HCT116 (cell line): Measurements from ENCODE around the gene LPAR5. TPM values are rescaled to one million over a fixed set of nuclear protein-coding genes. Genes with fewer than 3 reads are reported as not detected.

Experiments used
- ATAC-seq: fragments of 200-7000 bp; cut with Tn5 transposase; 2 replicates; pipeline ENCODE4 v1.9.1; 2020; ENCODE audit warnings: mild to moderate bottlenecking, moderate library complexity
- BruUV-seq: library from RNA; stranded (reverse); fragments of 400-500 nt; replicated peaks from 2 replicates; lab custom pipeline; 2021; lab: Mats Ljungman, UMichigan
- CTCF ChIA-PET: fragments of 300-600 bp; sonication (Branson Sonifier 250); formaldehyde crosslinking; loops from one replicate; lab custom pipeline; 2021; ENCODE audit warnings: antibody characterized with exemption; lab: Charles Lee
- POLR2A ChIA-PET: fragments of 300-600, 350-600 bp; sonication (Branson Sonifier 250); formaldehyde crosslinking; loops from one replicate; lab custom pipeline; 2021; ENCODE audit warnings: antibody characterized with exemption; lab: Charles Lee
- RAD21 ChIA-PET, 2 experiments: fragments of 300-600 bp; sonication (Branson Sonifier 250); formaldehyde crosslinking; loops; one replicate each; lab custom pipeline; 2023; ENCODE audit warnings: low total read pairs in 2 of 2; ENCODE audit not compliant: uncharacterized antibody in 2 of 2, unreplicated experiment in 2 of 2, low non-redundant PET in 1 of 2; lab: Charles Lee
- DNase-seq: peaks from one replicate; pipeline ENCODE4 v3.0.0-alpha.2; 2010; ENCODE audit warnings: low read depth, low spot score
- H2AFZ ChIP-seq: fragments of 200-600 bp; shearing (Covaris generic), sonication (generic); 2 replicates; pipeline ENCODE4 v1.6.1; 2017; ENCODE audit warnings: low read depth, mixed run types, mixed read lengths, antibody characterized with exemption, low read length; ENCODE audit not compliant: poor library complexity, severe bottlenecking
- H3K27ac ChIP-seq: 2 replicates; pipeline ENCODE4 v1.5.1; 2012; ENCODE audit warnings: low read depth, low read length
- H3K27me3 ChIP-seq: fragments of 200-600 bp; sonication (generic); 2 replicates; pipeline ENCODE4 v1.6.1; 2016; ENCODE audit warnings: mixed run types, low read length, mixed read lengths; ENCODE audit not compliant: insufficient read depth
- H3K36me3 ChIP-seq, 2 experiments: fragments of 200-500 bp in 1 of 2; fragments of 200-600 bp in 1 of 2; sonication (Bioruptor generic) in 1 of 2; sonication (generic) in 1 of 2; 2 replicates each; pipeline versions ENCODE4 v1.5.1 to v1.6.1; 2014 to 2016; ENCODE audit warnings: low read length in 2 of 2, inconsistent platforms in 1 of 2, mixed read lengths in 1 of 2, mixed run types in 1 of 2; ENCODE audit not compliant: insufficient read depth in 2 of 2, control insufficient read depth in 1 of 2
- H3K4me1 ChIP-seq, 2 experiments: fragments of 200-600 bp in 1 of 2; sonication (generic) in 1 of 2; 2 replicates each; pipeline versions ENCODE4 v1.5.1 to v1.6.1; 2012 to 2017; ENCODE audit warnings: low read length in 2 of 2, inconsistent platforms in 1 of 2, mild to moderate bottlenecking in 1 of 2, mixed read lengths in 1 of 2, mixed run types in 1 of 2, moderate library complexity in 1 of 2; ENCODE audit not compliant: insufficient read depth in 2 of 2, control insufficient read depth in 1 of 2
- H3K4me2 ChIP-seq: fragments of 200-600 bp; sonication (generic); 2 replicates; pipeline ENCODE4 v1.6.1; 2017; ENCODE audit warnings: mixed run types, low read length, mixed read lengths
- H3K4me3 ChIP-seq, 2 experiments: fragments of 200-600 bp in 1 of 2; sonication (generic) in 1 of 2; replicated peaks in 1 of 2; 2 replicates each; pipeline ENCODE4 v1.5.1; 2011 to 2016; ENCODE audit warnings: low read length in 2 of 2, control low read depth in 1 of 2, low read depth in 1 of 2, mild to moderate bottlenecking in 1 of 2, mixed read lengths in 1 of 2, mixed run types in 1 of 2
- H3K79me2 ChIP-seq: fragments of 200-600 bp; sonication (generic); 2 replicates; pipeline ENCODE4 v1.6.1; 2017; ENCODE audit warnings: mild to moderate bottlenecking, mixed run types, low read length, moderate library complexity, mixed read lengths; ENCODE audit not compliant: insufficient read depth
- H3K9ac ChIP-seq: fragments of 200-600 bp; sonication (generic); 2 replicates; pipeline ENCODE4 v1.6.1; 2016; ENCODE audit warnings: low read length, mixed read lengths
- H3K9me2 ChIP-seq: fragments of 200-600 bp; sonication (generic), shearing (Covaris generic); 2 replicates; pipeline ENCODE4 v1.6.1; 2017; ENCODE audit warnings: mixed run types, mild to moderate bottlenecking, moderate library complexity; ENCODE audit not compliant: insufficient read depth
- H3K9me3 ChIP-seq, 2 experiments: fragments of 200-500 bp in 1 of 2; fragments of 200-600 bp in 1 of 2; sonication (Bioruptor generic) in 1 of 2; sonication (generic) in 1 of 2; 2 replicates each; pipeline ENCODE4 v1.6.1; 2014 to 2017; ENCODE audit warnings: low read length in 2 of 2, mixed read lengths in 2 of 2, inconsistent platforms in 1 of 2, low read depth in 1 of 2, mild to moderate bottlenecking in 1 of 2, mixed run types in 1 of 2, moderate library complexity in 1 of 2; ENCODE audit not compliant: control insufficient read depth in 1 of 2, insufficient read depth in 1 of 2
- H4K20me1 ChIP-seq: fragments of 200-600 bp; sonication (generic), shearing (Covaris generic); 2 replicates; pipeline ENCODE4 v1.6.1; 2017; ENCODE audit warnings: mixed run types, mild to moderate bottlenecking, moderate library complexity; ENCODE audit not compliant: insufficient read depth
- CBX3 ChIP-seq: IDR thresholded peaks from 2 replicates; pipeline ENCODE4 v1.6.1; 2012; ENCODE audit warnings: low read depth
- CEBPB ChIP-seq: IDR thresholded peaks from 2 replicates; pipeline ENCODE4 v1.6.1; 2012; ENCODE audit warnings: low read depth
- EGR1 ChIP-seq: IDR thresholded peaks from 2 replicates; pipeline ENCODE4 v1.6.1; 2012; ENCODE audit warnings: low read depth
- EZH2phosphoT487 ChIP-seq: fragments of 200-600 bp; IDR thresholded peaks from 2 replicates; pipeline ENCODE4 v1.6.1; 2018; ENCODE audit warnings: antibody characterized with exemption, borderline replicate concordance
- FOSL1 ChIP-seq: IDR thresholded peaks from 2 replicates; pipeline ENCODE4 v1.6.1; 2012; ENCODE audit warnings: low read depth
- JUND ChIP-seq: IDR thresholded peaks from 2 replicates; pipeline ENCODE4 v1.6.1; 2012
- POLR2A ChIP-seq: IDR thresholded peaks from 2 replicates; pipeline ENCODE4 v1.7.0; 2011; ENCODE audit warnings: borderline replicate concordance; ENCODE audit not compliant: insufficient read depth, insufficient read length; ENCODE audit errors: extremely low read depth
- RAD21 ChIP-seq: IDR thresholded peaks from 2 replicates; pipeline ENCODE4 v1.6.1; 2012; ENCODE audit warnings: low read depth, mild to moderate bottlenecking
- SIN3A ChIP-seq: IDR thresholded peaks from 2 replicates; pipeline ENCODE4 v1.6.1; 2012; ENCODE audit warnings: low read depth
- SP1 ChIP-seq: IDR thresholded peaks from 2 replicates; pipeline ENCODE4 v1.6.1; 2012; ENCODE audit warnings: low read depth
- SRF ChIP-seq: IDR thresholded peaks from 2 replicates; pipeline ENCODE4 v1.6.1; 2012; ENCODE audit warnings: low read depth
- ZFX ChIP-seq: fragments of 450-650 bp; IDR thresholded peaks from 2 replicates; pipeline ENCODE4 v1.6.1; 2017
- ZNF274 ChIP-seq: fragments of 200-500 bp; sonication (Bioruptor generic); IDR thresholded peaks from 2 replicates; pipeline ENCODE4 v1.6.1; 2014; ENCODE audit warnings: mild to moderate bottlenecking, low read depth, low read length, inconsistent platforms
- intact Hi-C: fragments of 100-400 bp; cut with micrococcal nuclease; formaldehyde crosslinking; loops from 2 replicates; pipeline ENCODE4 v1.10.0; 2022
- total RNA-seq: library from RNA; stranded (reverse); gene quantifications from one replicate; pipeline ENCODE4 v1.2.1, GENCODE V29; 2021; ENCODE audit not compliant: unreplicated experiment
- TF ChIP-seq, protein P1 (sequence below): IDR thresholded peaks from 2 replicates; pipeline ENCODE4 v1.6.1; 2012
- TF ChIP-seq, protein P2 (sequence below): IDR thresholded peaks from 2 replicates; pipeline ENCODE4 v1.6.1; 2011; ENCODE audit warnings: mild to moderate bottlenecking, low read length, moderate library complexity; ENCODE audit not compliant: insufficient replicate concordance; ENCODE audit errors: extremely low read depth
- TF ChIP-seq, protein P3 (sequence below), 3 experiments: fragments of 200-600 bp in 1 of 3; sonication (generic) in 1 of 3; IDR thresholded peaks in 2 of 3; conservative IDR thresholded peaks in 1 of 3; 2 replicates each; pipeline ENCODE4 v1.5.1; 2012 to 2017; ENCODE audit warnings: low read depth in 2 of 3, low read length in 2 of 3, antibody characterized with exemption in 1 of 3, borderline replicate concordance in 1 of 3, control low read depth in 1 of 3, mild to moderate bottlenecking in 1 of 3, mixed read lengths in 1 of 3, mixed run types in 1 of 3, moderate library complexity in 1 of 3; ENCODE audit not compliant: insufficient read depth in 1 of 3

Gene LPAR5
- total RNA-seq, 1 experiment from 2014 or later = 5.2 TPM

DNA sequence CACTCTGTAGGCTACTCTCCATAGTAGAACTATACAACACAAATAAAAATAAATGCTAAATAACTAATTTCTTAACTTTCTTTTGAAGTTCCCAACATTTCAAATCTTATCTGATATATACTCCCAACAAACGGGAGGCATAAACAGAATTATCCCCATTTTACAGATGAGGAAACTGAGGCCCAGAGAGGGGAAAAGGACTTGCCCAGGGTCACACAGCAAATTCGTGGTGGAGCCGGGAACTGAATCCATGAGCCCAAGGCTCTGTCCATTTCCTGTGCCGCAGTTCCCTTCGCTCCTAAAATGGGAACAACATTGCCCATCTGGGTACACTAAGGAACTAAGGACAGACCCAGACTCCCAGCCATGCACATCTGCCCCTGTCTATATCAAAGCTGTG is 41.2 kb upstream of the LPAR5 start:
- Histone ChIP-seq H3K27ac (no peak overlapping the region), H3K36me3 (peaks cover 58 to 85% of the 10 kb centered on the region in 2 experiments; a peak in 3 of 4 replicates), H3K79me2 (peaks cover 71% of the 10 kb centered on the region), H3K9ac (no peak overlapping the region), H4K20me1 (0 out of 2 replicates have a peak, but pooled peaks cover 2% of the 10 kb centered on the region)
- RAD21 ChIA-PET = no interaction called here
- no peak for TF ChIP-seq POLR2A
- TF ChIP-seq ZNF274 = no peak
- TF ChIP-seq SIN3A = no peak
- TF ChIP-seq, protein P1, sequence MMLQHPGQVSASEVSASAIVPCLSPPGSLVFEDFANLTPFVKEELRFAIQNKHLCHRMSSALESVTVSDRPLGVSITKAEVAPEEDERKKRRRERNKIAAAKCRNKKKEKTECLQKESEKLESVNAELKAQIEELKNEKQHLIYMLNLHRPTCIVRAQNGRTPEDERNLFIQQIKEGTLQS = no peak
- TF ChIP-seq CBX3 = no peak
- no peak for TF ChIP-seq SP1
- TF ChIP-seq CEBPB = no peak
- TF ChIP-seq, protein P2, sequence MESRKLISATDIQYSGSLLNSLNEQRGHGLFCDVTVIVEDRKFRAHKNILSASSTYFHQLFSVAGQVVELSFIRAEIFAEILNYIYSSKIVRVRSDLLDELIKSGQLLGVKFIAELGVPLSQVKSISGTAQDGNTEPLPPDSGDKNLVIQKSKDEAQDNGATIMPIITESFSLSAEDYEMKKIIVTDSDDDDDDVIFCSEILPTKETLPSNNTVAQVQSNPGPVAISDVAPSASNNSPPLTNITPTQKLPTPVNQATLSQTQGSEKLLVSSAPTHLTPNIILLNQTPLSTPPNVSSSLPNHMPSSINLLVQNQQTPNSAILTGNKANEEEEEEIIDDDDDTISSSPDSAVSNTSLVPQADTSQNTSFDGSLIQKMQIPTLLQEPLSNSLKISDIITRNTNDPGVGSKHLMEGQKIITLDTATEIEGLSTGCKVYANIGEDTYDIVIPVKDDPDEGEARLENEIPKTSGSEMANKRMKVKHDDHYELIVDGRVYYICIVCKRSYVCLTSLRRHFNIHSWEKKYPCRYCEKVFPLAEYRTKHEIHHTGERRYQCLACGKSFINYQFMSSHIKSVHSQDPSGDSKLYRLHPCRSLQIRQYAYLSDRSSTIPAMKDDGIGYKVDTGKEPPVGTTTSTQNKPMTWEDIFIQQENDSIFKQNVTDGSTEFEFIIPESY = no peak
- TF ChIP-seq JUND = no peak
- TF ChIP-seq RAD21 = no peak
- TF ChIP-seq ZFX = no peak
- TF ChIP-seq, protein P3, sequence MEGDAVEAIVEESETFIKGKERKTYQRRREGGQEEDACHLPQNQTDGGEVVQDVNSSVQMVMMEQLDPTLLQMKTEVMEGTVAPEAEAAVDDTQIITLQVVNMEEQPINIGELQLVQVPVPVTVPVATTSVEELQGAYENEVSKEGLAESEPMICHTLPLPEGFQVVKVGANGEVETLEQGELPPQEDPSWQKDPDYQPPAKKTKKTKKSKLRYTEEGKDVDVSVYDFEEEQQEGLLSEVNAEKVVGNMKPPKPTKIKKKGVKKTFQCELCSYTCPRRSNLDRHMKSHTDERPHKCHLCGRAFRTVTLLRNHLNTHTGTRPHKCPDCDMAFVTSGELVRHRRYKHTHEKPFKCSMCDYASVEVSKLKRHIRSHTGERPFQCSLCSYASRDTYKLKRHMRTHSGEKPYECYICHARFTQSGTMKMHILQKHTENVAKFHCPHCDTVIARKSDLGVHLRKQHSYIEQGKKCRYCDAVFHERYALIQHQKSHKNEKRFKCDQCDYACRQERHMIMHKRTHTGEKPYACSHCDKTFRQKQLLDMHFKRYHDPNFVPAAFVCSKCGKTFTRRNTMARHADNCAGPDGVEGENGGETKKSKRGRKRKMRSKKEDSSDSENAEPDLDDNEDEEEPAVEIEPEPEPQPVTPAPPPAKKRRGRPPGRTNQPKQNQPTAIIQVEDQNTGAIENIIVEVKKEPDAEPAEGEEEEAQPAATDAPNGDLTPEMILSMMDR (IDR thresholded peaks at IDR 0.05 in 2 of 3, conservative IDR thresholded peaks at IDR 0.05 in 1 of 3; ENCODE audit: borderline replicate concordance in 1 of 3, insufficient read depth in 1 of 3, low read depth in 2 of 3, low read length in 2 of 3) = no peak
- no peak for TF ChIP-seq SRF
- no peak for TF ChIP-seq EGR1
- TF ChIP-seq EZH2phosphoT487 = no peak
- no peak for TF ChIP-seq FOSL1
- TF ChIP-seq, all 23 proteins: peak for 0
- DNase-seq (no peak), ATAC-seq (no peak)
- Histone ChIP-seq H3K4me1 (no peaks in the 10 kb centered on the region), H3K9me3 (no peaks in the 10 kb centered on the region), H3K27me3 (no peaks in the 10 kb centered on the region), H3K9me2 (no peaks in the 10 kb centered on the region), H2AFZ (no peak overlapping the region), H3K4me3 (no peak overlapping the region), H3K4me2 (no peak overlapping the region)
- CTCF ChIA-PET = interaction anchor here (1.0 kb wide), 1 partner anchor 8 kb away, joined by 3 read pairs; no protein-coding TSS in a partner anchor
- POLR2A ChIA-PET = no interaction called here
- no TSS peak for BruUV-seq
- intact Hi-C loops = no loop called here
